ENCODE data around the gene SIN3B.

DNA sequence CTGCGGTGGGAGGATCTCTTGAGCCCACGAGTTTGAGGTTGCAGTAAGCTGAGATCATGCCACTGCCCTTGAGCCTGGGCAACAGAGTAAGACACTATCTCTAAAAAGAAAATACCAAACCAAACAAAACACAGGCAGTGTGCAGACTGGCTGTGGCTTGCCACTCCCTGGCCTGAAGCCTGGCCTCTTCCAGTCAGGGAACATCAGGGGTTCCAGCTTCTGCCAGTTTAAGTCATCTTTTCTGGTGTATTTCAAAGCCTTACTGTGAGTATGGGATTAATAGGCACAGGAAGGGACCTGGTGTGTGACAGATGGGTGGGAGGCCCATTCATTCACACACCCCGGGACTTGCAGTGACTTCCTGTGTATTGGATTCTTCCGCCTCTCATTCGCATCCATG, 32.6 kb downstream of the SIN3B start:
- TF ChIP-seq FOXK2 (IDR thresholded peaks at IDR 0.05) (no peak), FOXA1 (IDR thresholded peaks at IDR 0.05) (no peak), HDGF (IDR thresholded peaks at IDR 0.05; ENCODE audit: borderline replicate concordance) (no peak), BHLHE40 (IDR thresholded peaks at IDR 0.05; ENCODE audit: borderline replicate concordance) (no peak), ZNF384 (IDR thresholded peaks at IDR 0.05) (no peak), FOXM1 (IDR thresholded peaks at IDR 0.05; ENCODE audit: borderline replicate concordance) (no peak), SP1 (IDR thresholded peaks at IDR 0.05) (no peak), ARNT (IDR thresholded peaks at IDR 0.05) (no peak), TARDBP (IDR thresholded peaks at IDR 0.05) (no peak)
- TF ChIP-seq, protein P1, sequence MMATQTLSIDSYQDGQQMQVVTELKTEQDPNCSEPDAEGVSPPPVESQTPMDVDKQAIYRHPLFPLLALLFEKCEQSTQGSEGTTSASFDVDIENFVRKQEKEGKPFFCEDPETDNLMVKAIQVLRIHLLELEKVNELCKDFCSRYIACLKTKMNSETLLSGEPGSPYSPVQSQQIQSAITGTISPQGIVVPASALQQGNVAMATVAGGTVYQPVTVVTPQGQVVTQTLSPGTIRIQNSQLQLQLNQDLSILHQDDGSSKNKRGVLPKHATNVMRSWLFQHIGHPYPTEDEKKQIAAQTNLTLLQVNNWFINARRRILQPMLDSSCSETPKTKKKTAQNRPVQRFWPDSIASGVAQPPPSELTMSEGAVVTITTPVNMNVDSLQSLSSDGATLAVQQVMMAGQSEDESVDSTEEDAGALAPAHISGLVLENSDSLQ (IDR thresholded peaks at IDR 0.05): no peak
